ENCODE results near the gene GRIA4.

DNA sequence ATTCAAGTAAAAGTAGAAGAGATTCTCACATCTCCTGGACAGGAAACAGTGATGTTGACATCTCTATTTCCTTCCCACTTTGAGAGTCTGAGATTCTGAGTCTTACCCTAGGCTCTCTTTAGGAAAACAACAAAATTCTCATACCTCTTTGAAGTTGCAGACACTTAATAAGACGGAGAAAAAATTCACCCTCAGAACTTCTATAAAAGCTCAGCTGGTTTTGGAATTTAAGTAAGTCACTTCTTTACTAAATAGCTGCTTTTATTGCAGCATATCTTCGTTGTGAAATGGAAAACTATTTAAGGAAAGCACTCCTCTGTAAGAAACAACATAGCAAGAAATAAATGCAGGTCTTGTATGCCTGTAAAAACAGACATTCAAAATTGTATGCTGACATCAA is 333.0 kb downstream of the GRIA4 start:
- TF ChIP-seq, protein P1, sequence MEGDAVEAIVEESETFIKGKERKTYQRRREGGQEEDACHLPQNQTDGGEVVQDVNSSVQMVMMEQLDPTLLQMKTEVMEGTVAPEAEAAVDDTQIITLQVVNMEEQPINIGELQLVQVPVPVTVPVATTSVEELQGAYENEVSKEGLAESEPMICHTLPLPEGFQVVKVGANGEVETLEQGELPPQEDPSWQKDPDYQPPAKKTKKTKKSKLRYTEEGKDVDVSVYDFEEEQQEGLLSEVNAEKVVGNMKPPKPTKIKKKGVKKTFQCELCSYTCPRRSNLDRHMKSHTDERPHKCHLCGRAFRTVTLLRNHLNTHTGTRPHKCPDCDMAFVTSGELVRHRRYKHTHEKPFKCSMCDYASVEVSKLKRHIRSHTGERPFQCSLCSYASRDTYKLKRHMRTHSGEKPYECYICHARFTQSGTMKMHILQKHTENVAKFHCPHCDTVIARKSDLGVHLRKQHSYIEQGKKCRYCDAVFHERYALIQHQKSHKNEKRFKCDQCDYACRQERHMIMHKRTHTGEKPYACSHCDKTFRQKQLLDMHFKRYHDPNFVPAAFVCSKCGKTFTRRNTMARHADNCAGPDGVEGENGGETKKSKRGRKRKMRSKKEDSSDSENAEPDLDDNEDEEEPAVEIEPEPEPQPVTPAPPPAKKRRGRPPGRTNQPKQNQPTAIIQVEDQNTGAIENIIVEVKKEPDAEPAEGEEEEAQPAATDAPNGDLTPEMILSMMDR (IDR thresholded peaks at IDR 0.05; ENCODE audit: poor library complexity): no peak
- TF ChIP-seq EZH2phosphoT487 (IDR thresholded peaks at IDR 0.05; ENCODE audit: low read depth, severe bottlenecking, unreplicated experiment): no peak
- TF ChIP-seq EZH2 (IDR thresholded peaks at IDR 0.05; ENCODE audit: borderline replicate concordance): no peak
